ENCODE results near the gene CLK1.
"Not testable (repeated sequence)": the region's sequence is repeated elsewhere in the genome, so short reads cannot be mapped to it uniquely, and the experiment has no call there.

The CLK1 gene

DNA sequence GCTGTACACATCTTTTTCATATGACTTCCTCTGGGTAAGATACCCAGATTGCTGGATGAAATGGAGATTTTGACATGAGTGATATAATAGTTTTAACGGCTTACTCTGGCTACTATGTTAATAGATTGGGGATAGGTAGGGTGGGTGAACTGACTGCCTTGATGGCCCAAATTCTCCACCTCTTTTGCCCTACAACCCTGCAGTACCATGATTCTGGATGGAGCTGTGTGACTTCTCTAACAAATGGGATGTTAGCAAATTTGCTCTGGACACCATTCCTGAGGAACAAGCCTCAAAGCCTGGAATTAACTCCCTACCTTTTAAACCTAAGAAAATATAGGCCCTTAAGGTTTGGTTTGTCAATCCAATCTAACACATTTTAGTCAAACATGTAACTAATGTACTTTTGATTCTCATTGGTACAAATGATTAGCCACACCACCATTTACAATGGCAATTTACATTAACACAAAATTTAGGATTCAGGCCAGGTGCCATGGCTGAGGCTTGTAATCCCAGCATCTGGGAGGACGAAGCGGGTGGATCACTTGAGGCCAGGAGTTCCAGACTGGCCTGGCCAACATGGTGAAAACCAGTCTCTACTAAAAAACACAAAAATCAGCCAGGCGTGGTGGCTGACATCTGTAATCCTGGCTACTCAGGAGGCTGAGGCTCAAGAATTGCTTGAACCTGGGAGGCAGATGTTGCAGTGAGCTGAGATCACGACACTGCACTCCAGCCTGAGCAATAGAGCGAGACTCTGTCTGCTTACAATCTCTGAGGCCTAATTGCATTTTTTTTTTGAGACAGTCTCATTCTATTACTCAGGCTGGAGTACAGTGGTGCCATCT, 12.8 kb downstream of the CLK1 start:
- no peak for DNase-seq (ENCODE audit: low spot score)

- no peak for DNase-seq (ENCODE audit: low spot score)
These were observed 13.8 kb downstream of the CLK1 start for GRCh38 chr2:200850512-200851256.

- DNase-seq (ENCODE audit: low spot score): no peak
These were observed 16.5 kb downstream of the CLK1 start for GRCh38 chr2:200847939-200848338.

GRCh38 chr2:200847269-200847668, 17.2 kb downstream of the CLK1 start:
- DNase-seq (ENCODE audit: low spot score): no peak

DNA sequence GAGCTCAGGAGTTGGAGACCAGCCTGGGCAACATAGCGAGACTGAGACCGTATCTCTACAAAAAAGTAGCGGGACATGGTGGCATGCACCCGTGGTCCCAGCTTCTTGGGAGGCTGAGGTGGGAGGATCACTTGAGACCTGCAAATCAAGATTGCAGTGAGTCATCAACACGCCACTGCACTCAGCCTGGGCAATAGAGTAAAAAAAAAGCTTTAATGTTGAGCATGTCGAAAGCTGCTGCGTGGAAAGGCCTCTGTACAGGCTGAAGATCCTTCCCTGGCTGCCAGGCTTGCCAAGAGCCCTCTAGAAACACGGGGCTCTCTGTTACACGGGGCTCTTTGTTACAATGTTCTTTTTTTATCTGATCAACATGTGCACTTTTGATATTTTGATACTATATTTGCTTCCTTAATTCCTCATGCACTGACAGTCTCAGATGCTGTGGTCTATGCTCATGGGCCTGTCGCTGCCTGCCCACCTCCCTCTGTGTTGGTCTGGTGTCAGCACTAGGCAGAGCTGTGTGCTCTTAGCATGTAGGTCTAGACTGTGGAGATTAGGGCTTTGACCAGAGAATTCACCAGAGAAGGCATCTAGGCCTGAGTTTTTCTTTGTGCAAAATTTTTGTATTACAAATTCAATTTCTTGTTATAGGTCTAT, 18.7 kb downstream of the CLK1 start:
- DNase-seq (ENCODE audit: low spot score): no peak

DNA sequence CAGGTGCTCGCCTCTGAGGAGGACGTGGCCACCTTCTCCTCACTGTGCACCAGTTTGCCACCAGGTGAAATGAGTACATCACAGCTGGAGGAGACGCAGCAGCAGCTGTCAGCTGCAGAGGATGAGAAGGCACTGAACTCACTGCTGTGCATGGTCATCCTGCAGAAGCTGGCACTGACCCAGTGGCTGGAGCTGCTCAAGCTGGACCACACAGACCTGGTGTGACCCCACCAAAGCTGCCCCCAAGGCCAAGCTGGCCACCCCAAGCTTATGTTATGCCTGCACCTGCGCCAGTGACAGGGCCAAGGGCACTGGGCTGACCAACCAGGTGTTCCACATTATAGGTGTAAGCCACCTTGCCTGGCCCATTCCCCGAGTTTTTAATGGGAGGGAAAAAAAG, 19.3 kb downstream of the CLK1 start:
- no peak for DNase-seq (ENCODE audit: low spot score)

GRCh38 chr2:200843993-200844948, 20.2 kb downstream of the CLK1 start:
- no peak for DNase-seq (ENCODE audit: low spot score)

GRCh38 chr2:200839513-200839912, 24.9 kb downstream of the CLK1 start:
- DNase-seq (ENCODE audit: low spot score): no peak

GRCh38 chr2:200834701-200835100, 29.8 kb downstream of the CLK1 start:
- DNase-seq (ENCODE audit: low spot score): no peak

DNA sequence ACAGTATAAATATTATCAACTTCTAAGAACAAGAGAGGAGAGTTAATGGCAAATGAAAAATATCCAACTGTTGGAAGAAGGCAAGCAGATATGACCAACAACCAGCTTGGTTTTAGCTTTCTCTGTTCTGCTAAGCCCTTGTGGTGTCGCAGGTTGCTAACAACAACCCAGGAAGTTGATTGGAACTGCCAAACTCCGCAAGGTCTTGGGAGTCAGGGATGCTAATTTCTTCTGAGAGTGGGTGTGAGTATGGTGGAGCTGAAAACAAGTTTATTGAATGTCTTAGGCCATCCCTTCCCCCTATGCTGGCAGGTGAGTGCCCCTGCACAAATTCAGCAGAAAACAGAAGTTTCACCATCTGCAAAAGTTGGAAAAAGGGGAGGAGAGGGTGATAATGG, 35.2 kb downstream of the CLK1 start:
- no peak for DNase-seq (ENCODE audit: low spot score)

DNA sequence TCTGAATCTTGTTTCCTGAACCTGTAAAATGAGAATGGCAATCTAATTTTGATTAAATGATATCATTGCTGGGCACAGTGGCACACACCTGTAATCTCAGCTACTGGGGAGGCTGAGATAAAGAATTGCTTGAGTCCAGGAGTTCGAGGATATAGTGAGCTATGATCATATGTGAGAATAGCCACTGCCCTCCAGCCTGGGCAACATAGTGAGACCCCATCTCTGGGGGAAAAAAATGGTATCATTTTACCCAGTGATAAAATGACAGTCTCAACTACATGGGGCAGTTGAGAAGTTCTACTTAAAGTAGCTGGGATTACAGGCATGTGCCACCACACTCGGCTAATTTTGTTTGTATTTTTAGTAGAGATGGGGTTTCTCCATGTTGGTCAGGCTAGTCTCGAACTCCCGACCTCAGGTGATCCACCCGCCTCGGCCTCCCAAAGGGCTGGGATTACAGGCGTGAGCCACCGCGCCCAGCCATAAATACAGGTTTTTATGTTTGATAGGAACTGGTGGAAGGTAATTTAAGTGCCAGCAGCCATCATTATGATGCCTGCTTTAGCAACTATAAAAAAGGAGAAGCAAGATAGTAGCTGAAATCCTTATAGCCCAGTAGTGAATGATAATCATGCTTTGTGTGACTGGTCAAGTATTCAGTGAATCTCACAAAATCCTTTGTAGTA, 35.7 kb downstream of the CLK1 start:
- no peak for DNase-seq (ENCODE audit: low spot score)

DNA sequence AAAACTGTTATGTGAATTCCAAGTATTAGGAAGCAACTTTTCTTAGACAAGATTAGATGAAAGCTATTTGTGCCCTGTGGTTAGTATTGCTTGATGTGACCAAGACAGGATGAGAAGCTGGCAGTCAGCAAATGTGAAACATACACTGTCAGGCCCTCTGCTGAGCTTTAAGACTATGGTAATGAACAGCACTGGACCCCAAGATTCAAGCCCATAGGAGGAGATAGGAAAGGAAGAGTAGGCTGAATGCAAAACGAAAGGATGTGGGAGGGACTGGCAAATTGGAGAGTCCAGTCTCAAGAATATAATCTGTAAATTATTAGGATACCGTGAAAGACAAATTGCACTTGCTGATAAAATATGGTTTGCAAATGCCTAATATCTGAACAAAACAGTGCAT, 36.4 kb downstream of the CLK1 start:
- no peak for DNase-seq (ENCODE audit: low spot score)

DNA sequence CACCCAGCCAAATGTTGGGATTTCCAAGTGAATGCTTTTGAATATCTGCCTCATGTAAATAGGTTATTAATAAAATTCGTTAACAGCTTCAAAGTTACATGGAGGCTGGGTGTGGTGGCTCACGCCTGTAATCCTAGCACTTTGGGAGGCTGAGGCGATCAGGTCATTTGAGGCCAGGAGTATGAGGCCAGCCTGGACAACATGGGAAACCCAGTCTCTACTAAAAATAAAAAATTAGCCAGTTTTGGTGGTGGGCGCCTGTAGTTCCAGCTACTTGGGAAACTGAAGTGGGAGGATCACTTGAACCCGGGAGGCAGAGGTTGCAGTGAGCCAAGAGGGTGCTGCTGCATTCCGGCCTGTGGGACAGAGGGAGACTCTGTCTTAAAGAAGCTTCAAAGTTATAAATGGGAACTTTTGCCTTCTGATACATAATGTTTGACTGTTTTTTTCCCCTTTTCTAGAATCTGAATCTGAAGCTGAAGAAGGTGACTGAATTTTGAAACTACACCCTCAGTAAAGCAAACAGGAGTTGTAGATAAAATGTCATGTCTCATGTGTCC, 42.7 kb downstream of the CLK1 start:
- DNase-seq (ENCODE audit: low spot score): no peak

- DNase-seq (ENCODE audit: low spot score): no peak
These were observed 43.8 kb downstream of the CLK1 start for GRCh38 chr2:200820573-200821234.

DNA sequence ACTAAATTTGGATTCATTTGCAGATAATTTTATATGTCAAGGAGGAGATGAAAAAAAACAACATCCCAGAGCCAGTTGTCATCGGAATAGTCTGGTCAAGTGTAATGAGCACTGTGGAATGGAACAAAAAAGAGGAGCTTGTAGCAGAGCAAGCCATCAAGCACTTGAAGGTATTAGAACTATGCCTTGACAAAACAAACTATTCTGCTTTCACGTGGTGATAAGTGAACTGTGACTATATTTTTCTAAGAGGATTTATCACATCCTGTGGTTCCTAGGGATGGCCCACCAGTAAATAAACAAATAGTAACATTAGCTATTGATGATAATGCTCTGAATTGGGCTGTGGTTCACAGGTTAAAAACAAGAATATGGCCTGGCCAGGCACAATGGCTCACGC, 45.7 kb downstream of the CLK1 start:
- DNase-seq (ENCODE audit: low spot score): not testable (repeated sequence)

GRCh38 chr2:200814917-200815316, 49.5 kb downstream of the CLK1 start:
- no peak for DNase-seq (ENCODE audit: low spot score)

GRCh38 chr2:200814276-200814815, 50.1 kb downstream of the CLK1 start:
- no peak for DNase-seq (ENCODE audit: low spot score)

- DNase-seq (ENCODE audit: low spot score): peak; percentile 18
These were observed 52.1 kb downstream of the CLK1 start for GRCh38 chr2:200812122-200813022.

Measured in cerebellar cortex (tissue), 1 donor.